Mucosa of stomach (tissue), 1 donor: ENCODE results near the gene ITGB3.
"Not testable (repeated sequence)": the region's sequence is repeated elsewhere in the genome, so short reads cannot be mapped to it uniquely, and the experiment has no call there.

Experiments used
- H3K27me3 ChIP-seq: one replicate; pipeline ENCODE4 v1.7.0; 2013; ENCODE audit warnings: mild to moderate bottlenecking, low read length; ENCODE audit not compliant: control insufficient read depth, insufficient read depth
- H3K36me3 ChIP-seq: one replicate; pipeline ENCODE4 v1.7.0; 2013; ENCODE audit warnings: low read length; ENCODE audit not compliant: control insufficient read depth, insufficient read depth
- H3K4me1 ChIP-seq: one replicate; pipeline ENCODE4 v1.7.0; 2013; ENCODE audit warnings: mild to moderate bottlenecking, low read length; ENCODE audit not compliant: control insufficient read depth, insufficient read depth
- H3K4me3 ChIP-seq: one replicate; pipeline ENCODE4 v1.7.0; 2013; ENCODE audit warnings: low read length
- H3K9ac ChIP-seq: one replicate; pipeline ENCODE4 v1.7.0; 2013; ENCODE audit warnings: mild to moderate bottlenecking, low read length, moderate library complexity
- H3K9me3 ChIP-seq: one replicate; pipeline ENCODE4 v1.7.0; 2013; ENCODE audit warnings: mild to moderate bottlenecking, low read length, moderate library complexity; ENCODE audit not compliant: control insufficient read depth
- donor health status: Pancreatic carcinoma.

The ITGB3 gene

GRCh38 chr17:47213540-47213939, 40.1 kb upstream of the ITGB3 start:
- Histone ChIP-seq H3K9ac (no peak overlapping the region), H3K4me3 (no peak overlapping the region), H3K27me3 (no peaks in the 10 kb centered on the region), H3K9me3 (no peaks in the 10 kb centered on the region), H3K4me1 (peaks cover under 1% of the 10 kb centered on the region), H3K36me3 (no peaks in the 10 kb centered on the region)

GRCh38 chr17:47214931-47215330, 38.7 kb upstream of the ITGB3 start:
- Histone ChIP-seq H3K9me3 (no peaks in the 10 kb centered on the region), H3K4me3 (no peak overlapping the region), H3K4me1 (peaks cover 14% of the 10 kb centered on the region), H3K9ac (no peak overlapping the region), H3K27me3 (no peaks in the 10 kb centered on the region), H3K36me3 (no peaks in the 10 kb centered on the region)

- H3K36me3 ChIP-seq, H3K9ac ChIP-seq, H3K9me3 ChIP-seq, H3K4me3 ChIP-seq, H3K27me3 ChIP-seq: not testable (repeated sequence)
- peaks cover 24% of the 10 kb centered on the region for H3K4me1 ChIP-seq
These were observed 36.8 kb upstream of the ITGB3 start for GRCh38 chr17:47216821-47217220.

- H3K4me3 ChIP-seq, H3K27me3 ChIP-seq, H3K9me3 ChIP-seq, H3K9ac ChIP-seq, H3K36me3 ChIP-seq: not testable (repeated sequence)
- H3K4me1 ChIP-seq, result peaks cover 29% of the 10 kb centered on the region
These were observed 36.3 kb upstream of the ITGB3 start for GRCh38 chr17:47217279-47217678.

GRCh38 chr17:47218896-47219430, 34.7 kb upstream of the ITGB3 start:
- no peaks in the 10 kb centered on the region for H3K27me3 ChIP-seq
- no peaks in the 10 kb centered on the region for H3K9me3 ChIP-seq
- H3K36me3 ChIP-seq, result no peaks in the 10 kb centered on the region
- H3K4me3 ChIP-seq, result no peak overlapping the region
- no peak overlapping the region for H3K9ac ChIP-seq
- peaks cover 45% of the 10 kb centered on the region for H3K4me1 ChIP-seq

GRCh38 chr17:47219621-47220475, 33.8 kb upstream of the ITGB3 start:
- no peaks in the 10 kb centered on the region for H3K36me3 ChIP-seq
- no peak overlapping the region for H3K4me3 ChIP-seq
- H3K9ac ChIP-seq, result no peak overlapping the region

GRCh38 chr17:47220531-47220999, 33.1 kb upstream of the ITGB3 start:
- no peaks in the 10 kb centered on the region for H3K36me3 ChIP-seq
- H3K9me3 ChIP-seq, result no peaks in the 10 kb centered on the region
- no peak overlapping the region for H3K9ac ChIP-seq
- peaks cover 61% of the 10 kb centered on the region for H3K4me1 ChIP-seq
- no peak overlapping the region for H3K4me3 ChIP-seq
- no peaks in the 10 kb centered on the region for H3K27me3 ChIP-seq

More at GRCh38 chr17:47219621-47220475, 33.8 kb upstream of the ITGB3 start:
- Histone ChIP-seq H3K27me3 (no peaks in the 10 kb centered on the region), H3K4me1 (peaks cover 54% of the 10 kb centered on the region), H3K9me3 (no peaks in the 10 kb centered on the region)

- Histone ChIP-seq H3K9ac (no peak overlapping the region), H3K36me3 (no peaks in the 10 kb centered on the region), H3K9me3 (no peaks in the 10 kb centered on the region), H3K4me1 (peaks cover 67% of the 10 kb centered on the region), H3K4me3 (no peak overlapping the region), H3K27me3 (no peaks in the 10 kb centered on the region)
These were observed 32.5 kb upstream of the ITGB3 start for GRCh38 chr17:47221154-47221553.

GRCh38 chr17:47222047-47222446, 31.6 kb upstream of the ITGB3 start:
- H3K4me1 ChIP-seq, result peaks cover 70% of the 10 kb centered on the region
- no peak overlapping the region for H3K4me3 ChIP-seq
- no peaks in the 10 kb centered on the region for H3K9me3 ChIP-seq
- no peaks in the 10 kb centered on the region for H3K27me3 ChIP-seq
- H3K36me3 ChIP-seq, result no peaks in the 10 kb centered on the region
- no peak overlapping the region for H3K9ac ChIP-seq

GRCh38 chr17:47223007-47223406, 30.6 kb upstream of the ITGB3 start:
- H3K36me3 ChIP-seq, result no peaks in the 10 kb centered on the region
- no peaks in the 10 kb centered on the region for H3K9me3 ChIP-seq
- H3K27me3 ChIP-seq, result no peaks in the 10 kb centered on the region
- H3K4me1 ChIP-seq, result peaks cover 70% of the 10 kb centered on the region
- no peak overlapping the region for H3K4me3 ChIP-seq
- H3K9ac ChIP-seq, result no peak overlapping the region

GRCh38 chr17:47223460-47223859, 30.2 kb upstream of the ITGB3 start:
- H3K4me3 ChIP-seq, result no peak overlapping the region
- no peaks in the 10 kb centered on the region for H3K9me3 ChIP-seq
- no peaks in the 10 kb centered on the region for H3K36me3 ChIP-seq
- H3K27me3 ChIP-seq, result no peaks in the 10 kb centered on the region
- peaks cover 70% of the 10 kb centered on the region for H3K4me1 ChIP-seq
- no peak overlapping the region for H3K9ac ChIP-seq

GRCh38 chr17:47224077-47224476, 29.6 kb upstream of the ITGB3 start:
- peaks cover 64% of the 10 kb centered on the region for H3K4me1 ChIP-seq
- not testable (repeated sequence) for H3K9ac ChIP-seq, H3K9me3 ChIP-seq, H3K4me3 ChIP-seq, H3K27me3 ChIP-seq, H3K36me3 ChIP-seq
